Measurements from ENCODE around the gene SLC9A9. TPM values are rescaled to one million over a fixed set of nuclear protein-coding genes. Genes with fewer than 3 reads are reported as not detected.

Gene SLC9A9
- total and polyA plus RNA-seq, 2 experiments from 2014 or later = 2.2 to 6.8 TPM

- DNase-seq (ENCODE audit: low spot score) = no peak
- Histone ChIP-seq H3K79me2 (no peaks in the 10 kb centered on the region), H2AFZ (no peak overlapping the region), H3K4me3 (no peak overlapping the region), H3K4me1 (ENCODE audit: insufficient read depth) (no peaks in the 10 kb centered on the region), H3K4me2 (no peak overlapping the region), H3K9me3 (ENCODE audit: low read depth) (no peaks in the 10 kb centered on the region), H3K27ac (no peak overlapping the region), H3K27me3 (no peaks in the 10 kb centered on the region), H3K9me2 (replicated peaks; ENCODE audit: insufficient read depth) (no peaks in the 10 kb centered on the region), H3K36me3 (replicated peaks; ENCODE audit: insufficient read depth, low read depth) (no peaks in the 10 kb centered on the region), H4K20me1 (ENCODE audit: insufficient read depth, poor library complexity, severe bottlenecking) (no peaks in the 10 kb centered on the region)
- TF ChIP-seq EZH2 (IDR thresholded peaks at IDR 0.05; ENCODE audit: borderline replicate concordance) = no peak
- no peak for TF ChIP-seq EZH2phosphoT487 (IDR thresholded peaks at IDR 0.05; ENCODE audit: low read depth, severe bottlenecking, unreplicated experiment)
- TF ChIP-seq CTCF (IDR thresholded peaks at IDR 0.05; ENCODE audit: poor library complexity) = no peak
- 84% methylated on average over 4 of the region's 4 CpGs for WGBS (ENCODE audit: low lambda C conversion rate, missing lambda C conversion rate)
These were observed 489.3 kb downstream of the SLC9A9 start for GRCh38 chr3:143358793-143359491.

- Histone ChIP-seq H3K79me2 (no peaks in the 10 kb centered on the region), H3K27me3 (no peaks in the 10 kb centered on the region), H3K27ac (no peak overlapping the region), H3K36me3 (replicated peaks; ENCODE audit: insufficient read depth, low read depth) (no peaks in the 10 kb centered on the region), H3K4me1 (ENCODE audit: insufficient read depth) (peaks cover 3% of the 10 kb centered on the region), H2AFZ (no peak overlapping the region), H3K4me2 (no peak overlapping the region), H4K20me1 (ENCODE audit: insufficient read depth, poor library complexity, severe bottlenecking) (no peaks in the 10 kb centered on the region), H3K9me2 (replicated peaks; ENCODE audit: insufficient read depth) (no peaks in the 10 kb centered on the region), H3K4me3 (no peak overlapping the region), H3K9me3 (ENCODE audit: low read depth) (no peaks in the 10 kb centered on the region)
- 70% methylated on average over 2 of the region's 2 CpGs for WGBS (ENCODE audit: low lambda C conversion rate, missing lambda C conversion rate)
- DNase-seq (ENCODE audit: low spot score) = no peak
- TF ChIP-seq EZH2phosphoT487 (IDR thresholded peaks at IDR 0.05; ENCODE audit: low read depth, severe bottlenecking, unreplicated experiment) (no peak), CTCF (IDR thresholded peaks at IDR 0.05; ENCODE audit: poor library complexity) (no peak), EZH2 (IDR thresholded peaks at IDR 0.05; ENCODE audit: borderline replicate concordance) (no peak)
These were observed 490.0 kb downstream of the SLC9A9 start for GRCh38 chr3:143358155-143358792.

- no peaks in the 10 kb centered on the region for H3K36me3 ChIP-seq (replicated peaks; ENCODE audit: insufficient read depth, low read depth)
- no peaks in the 10 kb centered on the region for H3K79me2 ChIP-seq
- no peaks in the 10 kb centered on the region for H3K27me3 ChIP-seq
- DNase-seq (ENCODE audit: low spot score) = no peak
- TF ChIP-seq EZH2 (IDR thresholded peaks at IDR 0.05; ENCODE audit: borderline replicate concordance) (no peak), EZH2phosphoT487 (IDR thresholded peaks at IDR 0.05; ENCODE audit: low read depth, severe bottlenecking, unreplicated experiment) (no peak), CTCF (IDR thresholded peaks at IDR 0.05; ENCODE audit: poor library complexity) (no peak)
- H4K20me1 ChIP-seq (ENCODE audit: insufficient read depth, poor library complexity, severe bottlenecking) = no peaks in the 10 kb centered on the region
- no peak overlapping the region for H3K4me2 ChIP-seq
- no peaks in the 10 kb centered on the region for H3K9me2 ChIP-seq (replicated peaks; ENCODE audit: insufficient read depth)
- H3K27ac ChIP-seq = no peak overlapping the region
- H3K9me3 ChIP-seq (ENCODE audit: low read depth) = no peaks in the 10 kb centered on the region
- no peak overlapping the region for H3K4me3 ChIP-seq
- 88% methylated on average over 3 of the region's 3 CpGs for WGBS (ENCODE audit: low lambda C conversion rate, missing lambda C conversion rate)
- no peak overlapping the region for H2AFZ ChIP-seq
- H3K4me1 ChIP-seq (ENCODE audit: insufficient read depth) = peaks cover 4% of the 10 kb centered on the region
These were observed 490.6 kb downstream of the SLC9A9 start for GRCh38 chr3:143357700-143358099.
